HG03432 (cell line): Measurements from ENCODE around the gene CCDC12.

Source experiments
- ATAC-seq: cut with Tn5 transposase; IDR thresholded peaks from one replicate; pipeline ENCODE4 v1.9.1; 2021; ENCODE audit warnings: mild to moderate bottlenecking, moderate library complexity; ENCODE audit not compliant: unreplicated experiment

The CCDC12 gene

GRCh38 chr3:46976326-46977190, at the start of gene CCDC12:
TSS of gene CCDC12 (minus strand) at chr3:46976745. CDS start at chr3:46976732, 13 bp downstream.
- ATAC-seq = peak; percentile 57

- no peak for ATAC-seq
Measured at GRCh38 chr3:47024932-47025331, 48.4 kb upstream of the CCDC12 start.

GRCh38 chr3:47022641-47023071, 46.1 kb upstream of the CCDC12 start:
- ATAC-seq = no peak

GRCh38 chr3:47020311-47020710, 43.8 kb upstream of the CCDC12 start:
- ATAC-seq = no peak

GRCh38 chr3:47019201-47019600, 42.7 kb upstream of the CCDC12 start:
- peak; percentile 60 for ATAC-seq

- no peak for ATAC-seq
Measured at GRCh38 chr3:47018269-47018611, 41.7 kb upstream of the CCDC12 start.

GRCh38 chr3:47017504-47018268, 41.1 kb upstream of the CCDC12 start:
- no peak for ATAC-seq

GRCh38 chr3:47016934-47017435, 40.4 kb upstream of the CCDC12 start:
- ATAC-seq = peak; percentile 52

GRCh38 chr3:47016086-47016933, 39.8 kb upstream of the CCDC12 start:
- ATAC-seq = no peak

GRCh38 chr3:47015151-47015550, 38.6 kb upstream of the CCDC12 start:
- ATAC-seq = no peak

- no peak for ATAC-seq
Measured at GRCh38 chr3:47014036-47014435, 37.5 kb upstream of the CCDC12 start.

- ATAC-seq = no peak
Measured at GRCh38 chr3:47013231-47013630, 36.7 kb upstream of the CCDC12 start.

- no peak for ATAC-seq
Measured at GRCh38 chr3:47012342-47013230, 36.0 kb upstream of the CCDC12 start.

GRCh38 chr3:47011371-47011770, 34.8 kb upstream of the CCDC12 start:
- ATAC-seq = no peak

- ATAC-seq = no peak
Measured at GRCh38 chr3:47010910-47011309, 34.4 kb upstream of the CCDC12 start.

GRCh38 chr3:47010111-47010712, 33.7 kb upstream of the CCDC12 start:
- ATAC-seq = no peak

- peak; percentile 79 for ATAC-seq
Measured at GRCh38 chr3:47009225-47010110, 32.9 kb upstream of the CCDC12 start.

- ATAC-seq = no peak
Measured at GRCh38 chr3:47008851-47009224, 32.3 kb upstream of the CCDC12 start.
